NCI-H748 treated with DMSO at 0.1 percent for 48 hours (cell line): ENCODE results near the gene DGKD.
A peak's percentile ranks its signal among the peaks of the same experiment; 100 is the strongest.

Source experiments
- DNase-seq: peaks from one replicate; lab custom pipeline; 2025; lab: John Stamatoyannopoulos, UW

DGKD gene

DNA sequence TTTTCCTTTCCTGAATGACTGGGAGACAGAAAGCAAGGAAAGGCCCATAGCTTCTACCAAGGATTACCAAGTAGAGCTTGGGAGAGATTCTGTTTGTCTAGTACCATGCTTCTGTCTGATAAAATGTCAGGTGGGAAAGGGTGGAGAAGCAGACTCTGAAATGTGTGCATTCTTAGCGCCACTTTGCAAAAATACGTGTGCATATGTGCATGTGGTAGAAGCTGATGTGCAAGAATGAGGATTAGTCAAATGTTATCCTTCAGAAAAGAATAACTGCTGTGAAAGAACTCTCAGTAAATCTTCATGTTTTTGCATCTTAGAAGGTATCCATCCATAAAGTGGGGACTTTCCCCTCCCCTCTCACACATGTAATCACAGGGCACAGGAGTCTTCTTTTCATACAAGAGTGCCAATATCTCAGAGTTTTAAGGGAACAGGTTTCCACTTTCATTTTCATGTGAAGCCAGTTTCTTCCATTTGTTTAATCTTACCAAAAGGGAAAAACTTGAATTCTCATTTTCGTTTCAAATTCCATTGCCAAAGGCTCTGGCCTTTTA, 15.4 kb upstream of the DGKD start:
- DNase-seq, result no peak

DNA sequence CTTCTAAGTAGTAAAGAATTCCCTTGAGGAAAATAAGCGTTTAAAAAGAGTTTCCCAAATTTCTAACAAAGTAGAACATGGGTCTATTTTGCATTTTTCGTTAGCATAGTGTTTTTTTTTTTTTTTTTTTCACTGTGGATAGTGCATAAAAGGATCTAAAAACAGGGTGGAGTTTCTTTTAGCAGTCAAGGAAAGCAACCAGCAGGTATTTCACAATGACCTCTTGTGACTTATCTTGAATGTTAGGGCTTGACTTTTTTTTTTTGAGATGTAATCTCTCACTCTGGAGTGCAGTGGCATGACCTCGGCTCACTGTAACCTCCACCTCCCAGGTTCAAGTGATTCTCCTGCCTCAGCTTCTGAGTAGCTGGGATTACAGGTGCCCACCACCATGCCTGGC, 14.9 kb upstream of the DGKD start:
- DNase-seq, result no peak

DNA sequence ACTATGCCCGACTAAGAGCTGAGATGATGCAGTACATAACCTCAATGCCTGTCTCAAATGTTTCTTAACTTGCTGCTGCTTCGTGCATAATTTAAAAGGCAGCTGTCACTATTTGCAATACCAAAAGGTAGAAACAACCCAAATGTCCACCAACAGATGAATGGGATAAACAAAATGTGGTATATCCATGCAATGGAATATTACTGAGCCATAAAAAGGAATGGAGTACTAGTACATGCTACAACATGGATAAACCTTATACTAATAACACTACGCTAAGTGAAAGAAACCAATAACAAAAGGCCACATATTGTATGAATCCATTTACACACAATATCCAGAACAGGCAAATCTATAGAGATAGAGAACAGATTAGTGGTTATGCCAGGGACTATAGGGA, 13.0 kb upstream of the DGKD start:
- DNase-seq, result no peak

DNA sequence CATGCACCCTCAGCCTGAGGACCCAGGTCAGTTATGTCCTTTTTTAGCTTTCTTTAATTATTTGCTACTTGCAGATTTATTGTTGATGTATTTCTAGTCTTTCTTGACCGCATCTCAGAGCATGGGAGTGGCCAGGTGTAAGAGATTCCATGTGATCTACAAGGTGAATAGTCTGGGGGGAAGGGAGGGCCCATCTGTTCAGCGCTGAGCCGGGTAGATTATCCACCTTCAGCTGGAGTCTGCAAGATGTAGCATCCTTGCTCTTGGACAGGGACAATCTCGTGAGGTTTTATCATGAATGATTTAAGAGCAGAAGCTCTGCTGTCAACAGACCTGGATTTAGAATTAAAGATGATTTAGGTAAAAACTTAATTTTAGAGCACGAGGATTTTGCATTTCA, 12.0 kb upstream of the DGKD start:
- no peak for DNase-seq

DNA sequence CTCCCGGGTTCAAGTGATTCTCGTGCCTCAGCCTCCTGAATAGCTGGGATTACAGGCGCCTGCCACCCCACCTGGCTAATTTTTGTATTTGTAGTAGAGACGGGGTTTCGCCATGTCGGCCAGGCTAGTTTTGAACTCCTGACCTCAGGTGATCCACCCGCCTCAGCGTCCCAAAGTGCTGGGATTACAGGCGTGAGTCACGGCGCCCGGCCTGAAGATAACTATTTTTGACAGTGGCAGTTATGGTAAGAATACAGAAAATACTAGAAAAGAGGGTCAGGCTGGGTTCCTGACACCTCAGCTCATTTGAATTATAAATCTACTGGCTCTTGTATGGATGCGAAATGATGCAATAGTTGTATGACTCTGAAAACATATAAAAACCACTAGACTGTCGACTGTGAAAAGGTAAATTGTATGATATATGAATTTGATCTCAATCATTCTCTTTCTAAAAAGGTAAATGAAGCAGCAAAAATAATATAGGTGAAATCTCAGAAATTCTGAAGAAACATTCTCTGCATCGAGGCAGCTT, 11.1 kb upstream of the DGKD start:
- DNase-seq, result no peak

DNA sequence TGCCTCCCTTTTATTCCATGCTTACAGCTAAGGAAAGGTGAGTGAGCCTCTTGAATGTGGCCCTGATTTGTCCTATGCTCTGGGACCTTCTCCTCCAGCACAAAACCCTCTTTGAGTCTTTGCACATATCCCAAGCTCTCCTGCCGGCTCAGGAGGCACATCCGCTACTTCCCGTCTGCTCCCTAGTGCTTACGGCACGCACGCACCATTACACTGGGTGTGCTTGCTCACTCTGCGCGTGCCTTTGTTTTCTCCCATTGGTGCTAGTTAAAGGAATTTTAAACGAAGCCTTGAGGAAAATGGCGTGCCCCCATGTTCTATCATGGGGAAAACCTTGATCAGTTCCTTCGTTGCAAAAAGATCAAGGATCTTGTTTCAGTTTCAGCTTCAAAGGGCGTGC, 7.9 kb upstream of the DGKD start:
- DNase-seq, result no peak

DNA sequence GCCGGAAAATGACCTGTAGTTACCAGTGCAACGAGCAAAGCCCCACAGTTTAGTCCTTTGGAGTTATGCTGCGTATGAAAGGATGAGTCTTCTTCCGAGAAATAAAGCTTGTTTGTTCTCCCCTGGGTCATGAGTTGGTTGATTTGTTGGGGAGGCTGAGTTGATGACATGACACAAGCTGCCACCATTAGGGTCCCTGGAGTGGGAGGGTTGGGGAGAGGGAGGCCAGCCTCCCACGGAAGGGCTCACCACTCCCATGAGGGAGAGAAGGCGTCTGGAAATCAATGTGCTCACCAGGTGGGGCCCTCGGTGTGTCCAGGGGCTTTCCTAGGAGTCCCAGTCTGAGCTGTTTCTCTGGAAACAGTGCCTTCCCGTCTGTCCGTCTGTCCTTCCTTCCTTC, 7.4 kb upstream of the DGKD start:
- no peak for DNase-seq

DNA sequence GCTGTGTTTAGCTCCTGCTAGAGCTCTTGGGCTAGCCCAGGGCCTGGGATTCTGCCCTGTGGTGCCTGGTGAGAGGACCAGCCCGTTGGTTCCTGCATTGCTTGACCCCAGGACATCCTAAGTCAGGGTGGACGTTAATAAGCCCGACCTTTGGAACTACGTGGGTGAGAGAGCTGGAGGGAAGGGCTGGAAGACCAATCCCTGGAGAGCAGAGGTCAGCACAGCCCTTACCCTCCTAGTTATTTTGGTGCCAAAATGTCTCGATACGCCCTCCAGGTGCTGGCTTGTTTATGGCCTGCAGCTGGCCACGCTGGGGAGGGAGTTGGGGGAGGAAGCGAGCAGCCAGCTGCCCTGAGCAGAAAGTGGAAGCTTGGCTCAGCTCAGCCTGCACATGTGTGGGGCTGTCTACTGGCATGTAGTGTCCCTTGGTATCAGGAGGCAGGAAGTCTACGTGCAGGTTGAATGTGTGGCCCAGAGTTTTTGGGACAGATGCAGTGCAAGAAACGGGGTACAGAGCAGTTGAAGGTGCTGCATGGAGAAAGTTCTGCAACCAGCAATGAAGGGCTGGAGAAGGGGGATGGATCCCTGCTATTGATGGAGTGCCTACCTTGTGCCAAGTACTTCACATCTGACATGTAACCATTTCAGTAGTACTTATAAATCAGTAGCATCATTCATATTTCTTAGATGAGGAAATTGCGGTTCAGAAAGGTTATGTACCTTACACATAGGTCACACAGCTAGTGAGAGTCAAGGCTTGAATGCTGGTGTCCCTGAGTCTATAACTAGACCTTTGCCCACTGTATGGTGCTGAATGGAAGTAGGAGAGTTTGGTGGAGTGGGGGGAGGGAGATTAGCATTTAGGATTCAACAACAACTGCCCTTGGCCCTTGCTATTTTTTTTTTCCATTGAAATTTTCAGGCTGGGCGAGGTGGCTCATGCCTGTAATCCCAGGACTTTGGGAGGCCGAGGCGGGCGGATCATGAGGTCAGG, 5.0 kb upstream of the DGKD start:
- DNase-seq, result peak; percentile 0

DNA sequence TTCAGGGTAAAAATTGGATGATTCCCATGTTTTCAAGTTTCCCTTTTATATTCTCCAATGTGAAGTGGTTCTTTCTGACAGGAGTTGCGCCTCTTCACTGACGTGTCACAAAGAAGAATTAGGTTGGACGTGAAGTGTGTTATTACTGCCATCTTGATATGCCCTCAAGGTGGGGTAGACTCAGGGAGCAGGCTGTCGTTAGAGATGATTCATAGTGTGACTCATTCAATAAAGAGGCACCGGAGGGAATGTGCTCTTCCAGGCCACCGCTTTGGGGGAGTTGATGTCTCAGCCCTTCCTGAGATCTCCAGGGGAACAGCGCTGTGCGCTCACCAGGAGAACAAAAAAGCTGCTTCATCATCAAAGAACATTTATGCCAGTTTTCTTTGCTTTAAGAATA, 3.6 kb upstream of the DGKD start:
- no peak for DNase-seq

DNA sequence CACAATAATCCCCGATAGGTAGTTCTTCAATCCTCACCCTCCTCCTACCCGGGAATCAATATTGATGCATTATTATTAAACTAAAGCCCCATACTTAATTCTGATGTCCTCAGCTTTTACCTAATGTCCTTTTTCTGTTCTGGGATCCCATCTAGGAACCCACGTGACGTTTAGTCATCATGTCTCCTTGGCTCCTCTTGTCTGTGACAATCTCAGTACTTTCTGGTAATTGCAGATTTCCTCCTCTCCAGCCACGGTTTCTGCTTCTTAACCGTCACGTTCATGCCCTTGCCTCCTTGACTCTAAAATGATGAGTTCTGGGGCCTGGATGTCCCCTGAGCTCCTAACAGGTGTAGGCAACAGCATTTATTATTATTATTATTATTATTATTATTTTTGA, 2.9 kb upstream of the DGKD start:
- no peak for DNase-seq

DNA sequence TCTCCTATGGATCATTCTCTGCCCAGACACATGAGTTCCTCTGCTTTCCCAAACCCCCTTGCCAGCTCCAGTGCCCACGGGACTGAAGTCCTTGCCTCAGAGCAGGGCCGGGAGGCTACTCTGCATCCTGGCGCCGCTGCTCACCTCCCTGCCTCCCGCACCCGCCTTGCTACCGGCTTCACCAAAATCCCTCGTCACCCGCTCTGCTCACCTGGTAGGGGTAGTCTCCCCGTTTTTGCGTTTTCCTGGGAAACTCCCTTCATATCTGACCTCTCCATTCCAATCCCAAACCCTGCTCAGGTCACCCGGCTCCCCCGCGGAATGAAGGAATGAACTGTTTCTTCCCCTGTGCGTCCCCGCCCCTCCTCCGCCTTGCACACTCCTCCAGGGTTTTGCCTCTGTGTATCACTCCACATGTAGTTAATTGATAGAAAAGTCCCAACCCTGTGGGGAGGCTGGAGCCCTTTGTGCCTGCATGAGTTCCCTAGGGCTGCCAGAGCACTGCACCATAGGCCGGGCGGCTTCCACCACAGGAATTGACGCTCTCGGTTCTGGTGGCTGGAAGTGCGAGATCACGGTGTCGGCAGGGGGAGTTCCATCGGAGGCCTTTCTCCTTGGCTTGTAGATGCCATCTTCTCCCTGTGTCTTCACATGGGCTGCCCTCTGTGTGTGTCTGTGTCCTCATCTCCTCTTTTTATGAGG, 2.0 kb upstream of the DGKD start:
- no peak for DNase-seq

DNA sequence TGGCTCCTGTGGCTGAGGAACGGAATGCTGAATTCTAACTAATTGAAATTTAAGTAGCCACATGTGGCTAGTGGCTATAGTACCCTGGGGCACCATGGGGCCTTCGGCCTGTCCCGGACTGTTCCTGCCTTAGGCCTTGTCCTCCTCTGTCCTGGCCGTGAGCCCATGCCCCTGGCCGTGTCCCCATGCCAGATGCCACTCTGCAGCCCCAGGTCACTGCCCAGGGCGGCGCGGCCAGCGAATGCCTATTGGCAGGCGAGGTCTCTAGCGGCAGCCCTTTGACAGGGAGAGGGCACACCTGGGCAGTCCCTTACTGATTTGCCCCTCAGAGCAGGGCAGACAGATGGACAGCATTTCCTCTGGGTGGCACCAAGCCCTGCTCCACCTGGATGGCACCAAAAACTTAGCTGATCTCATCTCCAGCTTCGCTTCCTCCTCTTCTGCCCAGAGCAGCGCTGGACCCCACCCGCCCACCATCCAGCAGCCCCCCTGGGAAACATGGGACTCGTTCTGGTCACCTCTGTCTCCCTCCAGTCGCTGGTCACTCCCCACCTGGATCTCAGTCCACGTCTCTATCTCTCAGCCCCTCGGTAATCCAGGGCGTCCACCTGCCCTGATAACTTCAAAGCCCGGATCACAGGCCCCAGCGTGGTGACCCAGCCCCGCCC, 1.1 kb upstream of the DGKD start:
- no peak for DNase-seq

DNA sequence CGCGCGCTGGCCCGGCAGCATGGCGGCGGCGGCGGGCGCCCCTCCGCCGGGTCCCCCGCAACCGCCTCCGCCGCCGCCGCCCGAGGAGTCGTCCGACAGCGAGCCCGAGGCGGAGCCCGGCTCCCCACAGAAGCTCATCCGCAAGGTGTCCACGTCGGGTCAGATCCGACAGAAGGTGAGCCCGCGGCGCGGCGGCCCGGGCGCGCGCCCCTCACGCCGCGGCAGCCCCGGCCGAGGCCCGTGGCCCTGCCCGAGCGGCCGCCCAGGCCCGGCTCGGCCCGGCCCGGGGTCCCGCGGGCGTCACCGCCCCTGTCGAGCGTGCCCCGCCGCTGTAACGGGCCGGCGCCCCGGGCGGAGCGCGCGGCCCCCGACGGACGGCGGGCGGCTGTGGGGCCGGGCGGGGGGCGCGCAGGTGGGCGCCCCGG, 218 bp downstream of the DGKD start:
- no peak for DNase-seq

DNA sequence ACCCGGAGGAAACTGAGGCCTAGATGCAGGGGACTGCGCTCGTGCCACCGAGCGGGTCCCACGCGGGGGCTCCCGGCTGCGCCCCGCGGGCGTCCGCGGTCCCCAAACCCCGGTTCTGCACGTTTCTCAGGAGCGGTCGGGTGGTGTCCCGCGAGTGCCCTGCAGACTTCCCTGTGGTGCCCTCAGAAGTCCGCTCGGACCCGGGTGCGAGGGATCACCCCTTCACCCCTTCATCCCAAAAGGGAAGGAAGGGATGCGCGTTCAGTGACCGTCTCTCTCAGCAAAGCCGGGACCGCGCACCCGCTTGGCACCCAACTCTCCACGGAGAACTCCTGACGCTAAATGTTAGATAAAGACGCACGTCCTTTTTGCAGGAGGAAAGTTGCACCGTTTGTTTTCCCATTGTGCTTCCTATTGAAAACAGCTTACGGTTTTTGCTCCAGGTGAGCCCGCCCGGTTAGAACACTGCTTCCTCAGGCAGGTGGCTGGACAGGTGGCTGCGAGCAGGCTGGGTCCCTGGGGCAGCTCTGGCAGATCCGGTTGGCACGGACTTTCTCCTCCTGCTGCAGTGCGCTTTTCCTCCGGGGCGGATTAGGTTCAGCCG, 779 bp downstream of the DGKD start:
- peak; percentile 8 for DNase-seq

DNA sequence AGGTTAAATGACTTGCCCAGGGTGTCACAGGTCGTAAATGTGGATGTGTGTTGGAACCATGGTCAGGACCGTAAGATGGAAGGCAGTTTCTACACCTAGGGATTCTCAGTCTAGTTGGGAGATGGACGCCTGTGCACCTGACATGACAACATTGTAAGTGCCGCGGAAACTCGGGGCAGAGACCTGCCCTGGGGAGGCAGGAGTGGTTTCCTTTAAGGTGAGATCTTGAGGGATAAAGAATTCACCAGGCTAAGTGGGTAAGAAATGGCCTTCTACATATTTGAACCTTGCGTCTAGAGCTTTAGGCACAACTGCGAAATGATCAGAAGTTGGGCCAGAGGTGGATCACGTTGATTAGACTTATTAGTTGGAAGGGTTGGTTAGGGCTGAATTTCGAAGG, 1.6 kb downstream of the DGKD start:
- DNase-seq, result no peak

DNA sequence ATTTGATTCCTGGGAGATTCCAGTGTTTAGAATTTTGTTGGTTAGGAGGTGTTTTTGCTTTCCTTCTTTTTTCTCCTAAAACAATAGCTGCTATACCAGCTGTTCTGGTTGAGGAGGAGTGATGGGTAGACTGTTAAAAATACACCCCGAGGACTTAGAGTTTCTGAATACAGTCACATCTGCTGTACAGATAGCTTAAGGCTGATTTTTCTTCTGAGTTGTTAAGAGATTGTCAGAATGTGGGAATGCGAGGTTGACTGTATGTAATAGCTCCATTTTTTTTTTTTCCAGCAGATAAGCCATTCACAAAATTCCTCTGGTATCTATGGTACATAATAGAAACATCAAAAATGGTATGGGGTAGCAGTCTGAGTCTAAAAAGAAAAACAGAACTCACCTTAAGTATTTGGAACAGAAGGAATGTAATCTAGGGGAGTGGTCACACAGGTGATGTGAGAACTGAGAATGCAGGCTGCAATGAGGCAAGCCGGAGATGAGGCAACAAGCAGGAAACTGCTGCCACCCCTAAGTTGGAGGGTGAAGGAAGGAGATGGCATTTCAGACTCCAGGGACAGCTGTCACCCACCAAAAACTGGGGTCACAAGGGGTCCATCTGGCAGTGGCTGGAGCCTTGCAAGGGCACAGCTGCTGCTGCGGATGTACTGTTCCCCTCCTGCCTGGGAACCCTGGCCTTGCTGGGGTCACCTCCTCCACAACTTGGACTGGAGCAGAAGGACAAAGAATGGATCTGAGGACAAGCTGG, 2.4 kb downstream of the DGKD start:
- DNase-seq, result no peak

DNA sequence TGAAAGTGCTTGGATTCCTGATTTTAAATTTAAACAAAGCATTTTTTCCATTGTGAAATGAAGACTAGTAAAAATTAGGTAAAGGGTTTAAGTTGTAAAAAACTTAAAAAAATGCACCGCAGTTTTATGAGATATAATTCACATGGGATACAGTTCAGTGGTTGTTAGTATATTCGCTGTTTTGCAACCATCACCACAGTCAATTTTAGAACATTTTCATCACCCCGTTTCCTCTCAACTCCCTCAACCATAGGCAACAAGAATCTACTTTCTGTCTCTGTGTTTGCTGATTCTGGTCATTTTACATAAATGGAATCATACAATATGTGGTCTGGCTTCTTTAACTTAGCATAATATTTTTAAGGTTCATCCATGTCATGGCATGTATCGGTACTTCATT, 4.0 kb downstream of the DGKD start:
- no peak for DNase-seq

DNA sequence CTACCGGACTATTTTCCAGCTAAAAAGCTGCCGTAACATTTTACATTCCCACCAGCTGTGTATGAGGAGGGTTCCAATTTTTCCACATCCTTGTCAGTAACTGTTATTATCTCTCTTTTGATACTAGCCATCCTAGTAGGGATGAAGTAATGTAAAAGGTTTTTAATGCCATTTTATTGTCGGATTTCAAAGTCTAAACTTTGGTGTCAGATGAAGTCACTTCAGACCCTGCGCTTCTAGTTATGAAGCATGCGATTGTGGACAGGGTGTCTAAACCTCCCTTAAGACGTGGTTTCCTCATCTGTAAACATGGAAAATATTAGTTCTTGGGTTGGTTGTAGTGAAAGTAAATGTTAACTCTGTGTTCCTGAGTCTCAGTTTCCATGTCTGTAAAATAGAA, 4.7 kb downstream of the DGKD start:
- no peak for DNase-seq

DNA sequence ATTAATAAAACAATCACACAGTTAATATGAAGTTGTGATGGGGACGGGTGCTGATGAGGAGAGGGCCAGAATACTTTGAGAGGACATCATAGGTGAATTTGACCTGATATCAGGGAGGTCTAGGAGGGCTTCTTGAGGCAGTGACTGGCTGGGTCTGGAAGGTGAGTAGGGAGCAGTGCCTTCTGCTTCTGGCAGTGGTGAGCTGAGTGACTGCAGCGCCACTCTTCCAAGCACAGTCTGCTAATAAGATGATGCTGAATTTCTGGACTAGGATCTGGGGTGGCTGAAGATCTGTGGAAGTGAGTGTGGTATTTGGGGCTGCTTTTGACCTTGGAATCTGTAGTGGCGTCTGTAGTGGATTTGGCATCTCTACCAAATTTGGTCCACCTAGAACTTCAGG, 5.5 kb downstream of the DGKD start:
- DNase-seq, result no peak

DNA sequence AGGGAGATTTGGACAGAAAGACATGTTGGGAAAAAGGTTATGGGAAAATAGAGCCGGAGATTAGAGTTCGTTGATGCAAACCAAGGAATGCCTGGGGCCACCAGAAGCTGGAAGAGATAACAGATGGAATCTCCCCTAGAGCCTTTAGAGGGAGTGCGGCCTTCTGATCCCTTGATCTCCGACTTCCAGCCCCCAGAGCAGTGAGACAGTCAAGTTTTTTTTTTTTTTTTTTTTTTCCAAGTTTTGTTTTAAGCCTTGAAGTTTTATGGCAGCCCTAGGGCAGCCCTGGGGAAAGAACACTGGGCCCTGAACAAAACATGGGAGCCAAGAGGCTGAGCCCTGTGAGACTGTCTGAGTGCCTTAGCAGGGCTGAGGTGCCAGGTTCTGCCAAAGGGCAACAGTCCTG, 6.5 kb downstream of the DGKD start:
- no peak for DNase-seq

DNA sequence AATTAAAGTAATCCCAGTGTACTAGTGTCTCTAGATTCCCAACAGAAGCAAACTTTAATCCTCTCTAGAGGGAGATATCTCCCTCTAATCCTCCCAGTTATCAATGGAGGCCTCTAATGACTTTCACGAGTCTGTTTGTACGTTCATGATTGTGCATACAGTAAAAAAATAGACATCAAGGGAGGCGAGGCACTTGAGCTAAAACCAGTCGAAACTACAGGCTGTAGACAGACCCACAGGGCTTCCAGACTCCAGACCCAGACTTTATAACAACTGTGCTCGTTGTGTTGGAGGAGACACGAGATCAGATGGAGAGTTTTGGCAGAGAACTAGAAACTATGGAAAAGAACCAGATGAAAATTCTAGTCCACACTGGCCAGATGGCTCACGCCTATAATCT, 7.0 kb downstream of the DGKD start:
- no peak for DNase-seq
